ENCODE measurements around the gene RNU6-1. TPM values are rescaled to one million over a fixed set of nuclear protein-coding genes. Genes with fewer than 3 reads are reported as not detected.

Gene RNU6-1
- total RNA-seq, 1 donor from 2014 or later, result not detected

DNA sequence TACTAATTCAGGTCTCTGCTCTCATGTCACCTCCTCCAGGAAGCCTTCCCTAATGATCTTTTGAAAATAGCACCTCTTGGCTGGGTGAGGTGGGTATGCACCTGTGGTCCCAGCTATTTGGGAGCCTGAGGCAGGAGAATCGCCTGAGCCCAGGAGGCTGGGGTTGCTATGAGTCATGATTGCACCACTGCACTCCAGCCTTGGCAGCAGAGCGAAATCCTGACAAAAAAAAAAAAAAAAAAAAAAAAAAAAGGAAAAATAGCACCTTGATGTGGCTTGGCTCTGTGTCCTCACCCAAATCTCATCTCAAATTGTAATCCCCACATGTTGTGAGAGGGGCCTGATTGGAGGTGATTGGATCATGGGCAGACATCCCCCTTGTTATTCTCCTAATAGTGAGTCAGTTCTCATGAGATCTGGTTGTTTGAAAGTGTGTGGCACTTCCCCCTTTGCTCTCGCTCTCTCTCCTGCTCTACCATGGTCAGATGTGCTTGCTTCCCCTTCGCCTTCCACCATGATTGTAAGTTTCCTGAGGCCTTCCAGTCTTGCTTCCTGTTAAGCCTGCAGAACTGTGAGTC is 11.2 kb upstream of the RNU6-1 start:
- ATAC-seq, result peak; percentile 82 to 90
- no peak overlapping the region for H3K4me3 ChIP-seq
- intact Hi-C loops (cut with DNase I), result loop anchor here (10.0 kb wide), 1 partner anchor 204 kb away; the partner anchor contains the start of gene PIAS1
- TF ChIP-seq, protein P1, sequence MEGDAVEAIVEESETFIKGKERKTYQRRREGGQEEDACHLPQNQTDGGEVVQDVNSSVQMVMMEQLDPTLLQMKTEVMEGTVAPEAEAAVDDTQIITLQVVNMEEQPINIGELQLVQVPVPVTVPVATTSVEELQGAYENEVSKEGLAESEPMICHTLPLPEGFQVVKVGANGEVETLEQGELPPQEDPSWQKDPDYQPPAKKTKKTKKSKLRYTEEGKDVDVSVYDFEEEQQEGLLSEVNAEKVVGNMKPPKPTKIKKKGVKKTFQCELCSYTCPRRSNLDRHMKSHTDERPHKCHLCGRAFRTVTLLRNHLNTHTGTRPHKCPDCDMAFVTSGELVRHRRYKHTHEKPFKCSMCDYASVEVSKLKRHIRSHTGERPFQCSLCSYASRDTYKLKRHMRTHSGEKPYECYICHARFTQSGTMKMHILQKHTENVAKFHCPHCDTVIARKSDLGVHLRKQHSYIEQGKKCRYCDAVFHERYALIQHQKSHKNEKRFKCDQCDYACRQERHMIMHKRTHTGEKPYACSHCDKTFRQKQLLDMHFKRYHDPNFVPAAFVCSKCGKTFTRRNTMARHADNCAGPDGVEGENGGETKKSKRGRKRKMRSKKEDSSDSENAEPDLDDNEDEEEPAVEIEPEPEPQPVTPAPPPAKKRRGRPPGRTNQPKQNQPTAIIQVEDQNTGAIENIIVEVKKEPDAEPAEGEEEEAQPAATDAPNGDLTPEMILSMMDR (IDR thresholded peaks at IDR 0.05), result no peak
- no peak overlapping the region for H3K27ac ChIP-seq
- no peaks in the 10 kb centered on the region for H3K4me1 ChIP-seq
- peak; percentile 66 for DNase-seq
- no peaks in the 10 kb centered on the region for H3K36me3 ChIP-seq
- H3K9me3 ChIP-seq, result no peaks in the 10 kb centered on the region
- no peaks in the 10 kb centered on the region for H3K27me3 ChIP-seq (ENCODE audit: low read depth)

DNA sequence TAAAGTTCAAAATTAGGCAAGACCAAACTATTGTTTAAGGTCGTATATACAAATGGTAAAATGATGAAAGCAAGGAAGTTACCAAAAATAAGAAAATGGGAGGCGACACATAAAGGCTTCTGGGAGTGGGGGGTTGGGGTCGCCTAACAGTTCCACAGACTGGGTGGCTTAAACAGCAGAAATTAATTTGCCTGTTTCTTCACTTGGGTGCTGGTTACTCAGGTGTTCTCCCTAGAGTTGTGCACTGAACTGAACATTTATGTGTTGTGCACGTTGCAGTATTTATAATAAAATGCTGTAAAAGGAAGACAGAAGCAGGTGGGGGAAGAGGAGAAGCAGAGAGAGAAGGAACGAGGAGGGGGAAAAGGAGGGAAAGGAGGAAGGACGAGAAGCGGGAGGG is 10.5 kb upstream of the RNU6-1 start:
- ATAC-seq, result no peak
- Histone ChIP-seq H3K36me3 (no peaks in the 10 kb centered on the region), H3K4me3 (no peak overlapping the region), H3K4me1 (no peaks in the 10 kb centered on the region), H3K9me3 (no peaks in the 10 kb centered on the region), H3K27ac (no peak overlapping the region), H3K27me3 (ENCODE audit: low read depth) (no peaks in the 10 kb centered on the region)
- TF ChIP-seq, protein P1 (IDR thresholded peaks at IDR 0.05), result no peak
- DNase-seq, result no peak
- intact Hi-C loops (cut with DNase I), result loop anchor here (10.0 kb wide), 1 partner anchor 204 kb away; the partner anchor contains the start of gene PIAS1

- H3K9me3 ChIP-seq, result no peaks in the 10 kb centered on the region
- DNase-seq (no peak), ATAC-seq (no peak)
- H3K27ac ChIP-seq, result no peak overlapping the region
- peaks cover under 1% of the 10 kb centered on the region for H3K4me1 ChIP-seq
- intact Hi-C loops (cut with DNase I), result no loop called here
- no peaks in the 10 kb centered on the region for H3K27me3 ChIP-seq (ENCODE audit: low read depth)
- no peak overlapping the region for H3K4me3 ChIP-seq
- H3K36me3 ChIP-seq, result no peaks in the 10 kb centered on the region
- TF ChIP-seq, protein P1 (IDR thresholded peaks at IDR 0.05), result no peak
These were observed 9.7 kb upstream of the RNU6-1 start for GRCh38 chr15:67849538-67849937.

DNA sequence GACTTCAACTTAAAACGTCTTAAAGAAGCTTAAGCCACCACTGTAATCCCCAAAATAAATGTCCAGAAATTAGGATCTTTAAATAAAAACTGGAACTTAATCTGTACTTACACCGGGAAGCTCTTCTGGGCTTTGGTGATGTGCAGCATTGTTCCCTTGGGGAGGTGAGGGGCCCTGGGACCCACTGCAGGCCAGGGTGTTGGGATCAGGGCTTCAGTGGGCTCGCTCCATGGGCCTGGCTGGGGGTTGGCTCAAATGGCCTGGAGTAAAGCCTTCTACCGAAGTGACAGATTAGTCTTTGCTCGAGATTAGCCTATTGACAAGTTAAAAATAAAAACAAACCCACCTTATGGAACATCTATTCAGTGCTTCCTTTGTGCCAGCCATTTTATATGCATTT is 6.1 kb upstream of the RNU6-1 start:
- H3K36me3 ChIP-seq, result no peaks in the 10 kb centered on the region
- TF ChIP-seq, protein P1 (IDR thresholded peaks at IDR 0.05), result no peak
- DNase-seq (no peak), ATAC-seq (no peak)
- H3K27me3 ChIP-seq (ENCODE audit: low read depth), result no peaks in the 10 kb centered on the region
- intact Hi-C loops (cut with DNase I), result no loop called here
- H3K4me3 ChIP-seq, result no peak overlapping the region
- H3K27ac ChIP-seq, result no peak overlapping the region
- H3K9me3 ChIP-seq, result no peaks in the 10 kb centered on the region
- peaks cover 26% of the 10 kb centered on the region for H3K4me1 ChIP-seq

DNA sequence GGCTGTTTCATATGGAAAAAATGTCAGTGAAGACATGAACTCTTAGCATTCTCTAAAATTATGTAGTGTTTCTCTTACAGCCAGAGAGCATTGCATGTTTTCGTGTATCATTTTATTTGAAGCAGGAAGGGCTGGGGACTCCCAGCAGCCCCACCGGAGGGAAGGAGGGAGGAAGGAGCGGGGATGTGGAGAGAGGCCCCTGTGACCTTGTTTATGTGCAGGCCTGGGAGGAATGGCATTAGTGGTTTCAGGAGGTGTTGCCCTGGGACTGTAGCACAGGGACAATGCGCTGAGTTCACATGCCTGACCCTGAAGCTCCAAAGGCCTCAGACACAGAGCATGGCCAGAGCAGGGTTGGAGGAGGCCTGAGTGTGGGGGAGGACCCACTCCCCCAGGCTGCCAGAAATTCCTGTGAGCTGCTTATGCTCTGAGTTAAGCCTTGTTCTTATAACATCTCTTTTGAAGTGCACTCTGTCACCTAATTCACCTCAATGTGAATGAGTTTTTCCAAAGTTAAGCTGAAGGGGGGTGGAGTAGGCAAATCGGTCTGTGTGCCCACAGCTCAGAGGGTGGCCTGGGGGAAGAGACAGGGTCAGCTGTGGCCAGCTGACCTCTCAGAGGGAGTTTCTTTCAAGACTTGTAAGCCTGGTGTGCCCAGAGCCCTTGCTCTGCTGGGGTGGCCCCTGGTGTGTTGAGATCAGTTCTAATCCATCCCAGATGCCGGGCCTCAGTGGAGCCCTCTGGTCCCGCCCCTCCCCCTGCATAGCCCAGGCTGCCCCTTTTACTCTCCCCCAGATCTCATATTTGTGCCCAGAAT is 3.9 kb upstream of the RNU6-1 start:
- intact Hi-C loops (cut with DNase I), result no loop called here
- Histone ChIP-seq H3K27me3 (ENCODE audit: low read depth) (no peaks in the 10 kb centered on the region), H3K9me3 (no peaks in the 10 kb centered on the region), H3K4me1 (peaks cover 37% of the 10 kb centered on the region), H3K4me3 (no peak overlapping the region), H3K36me3 (no peaks in the 10 kb centered on the region), H3K27ac (no peak overlapping the region)
- peak; percentile 23 to 46 for ATAC-seq
- TF ChIP-seq, protein P1 (IDR thresholded peaks at IDR 0.05), result no peak
- no peak for DNase-seq
